HG03571 (cell line): Measurements from ENCODE around the gene URB2.
"Not testable (repeated sequence)": the region's sequence is repeated elsewhere in the genome, so short reads cannot be mapped to it uniquely, and the experiment has no call there.

ENCODE experiments used
- ATAC-seq: cut with Tn5 transposase; IDR thresholded peaks from one replicate; pipeline ENCODE4 v1.9.1; 2021; ENCODE audit not compliant: unreplicated experiment

Gene URB2

DNA sequence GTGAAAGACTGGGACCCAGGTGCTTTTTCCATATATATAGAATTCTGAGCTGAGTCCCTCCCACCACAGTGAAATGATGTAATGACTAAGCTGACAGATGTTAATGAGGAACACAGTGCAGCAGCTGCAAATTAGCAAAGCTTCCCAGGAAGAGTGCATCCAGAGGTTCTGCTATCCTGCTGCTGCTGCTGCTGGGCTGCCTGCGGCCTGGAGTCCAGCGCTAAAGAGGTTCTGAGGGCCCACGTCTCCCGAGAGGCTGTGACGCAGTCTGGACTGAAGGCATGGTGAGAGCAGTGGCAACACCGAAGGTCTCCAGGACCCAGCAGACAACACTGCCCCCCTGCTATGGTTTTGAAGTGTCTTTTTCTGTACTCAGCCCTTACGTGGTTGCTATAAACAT is 63.9 kb downstream of the URB2 start:
- ATAC-seq = no peak

GRCh38 chr1:229690662-229691061 is 64.6 kb downstream of the URB2 start:
- no peak for ATAC-seq

DNA sequence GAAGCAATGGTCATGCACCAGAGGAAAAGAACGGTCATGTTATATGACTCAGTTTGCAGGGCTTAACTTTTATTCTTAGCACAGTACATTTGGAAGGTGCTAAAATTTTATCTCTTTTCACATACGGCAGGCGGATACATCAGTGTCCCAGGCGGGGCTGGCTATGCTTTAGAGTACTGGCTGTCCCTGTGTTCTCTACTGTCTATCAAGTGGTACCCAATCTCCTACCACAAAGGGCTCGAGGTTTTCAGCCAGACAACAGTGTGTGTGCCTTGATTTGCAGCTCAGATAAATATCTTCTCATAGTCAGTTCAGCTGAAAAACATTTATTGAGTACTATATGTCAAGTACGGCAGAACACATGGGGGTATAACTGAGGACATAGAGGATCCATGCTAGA is 65.3 kb downstream of the URB2 start:
- ATAC-seq = no peak

GRCh38 chr1:229693129-229693900 is 67.3 kb downstream of the URB2 start:
- ATAC-seq = no peak

- no peak for ATAC-seq
Measured at GRCh38 chr1:229694053-229694693, 68.1 kb downstream of the URB2 start.

DNA sequence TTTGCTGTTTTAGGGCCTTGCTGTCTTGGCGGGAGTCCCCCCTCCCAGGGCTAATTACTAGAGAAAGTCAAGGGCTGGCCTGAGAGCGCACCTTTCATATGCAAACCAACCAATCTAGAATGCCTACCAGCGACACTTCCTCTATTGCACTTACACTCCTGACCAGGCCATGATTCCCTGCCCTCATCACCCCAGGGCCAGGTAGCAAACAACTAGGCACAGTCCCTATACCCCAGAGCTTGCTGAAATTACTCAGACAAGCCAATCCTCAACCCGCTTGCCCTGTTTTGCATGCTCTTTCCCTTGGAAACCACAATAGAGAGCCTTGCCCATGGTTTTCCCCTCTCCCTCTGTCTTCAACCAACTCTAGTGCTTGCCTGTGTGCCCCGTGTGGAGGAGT is 70.3 kb downstream of the URB2 start:
- ATAC-seq = no peak

GRCh38 chr1:229699613-229700267 is 73.7 kb downstream of the URB2 start:
- no peak for ATAC-seq

DNA sequence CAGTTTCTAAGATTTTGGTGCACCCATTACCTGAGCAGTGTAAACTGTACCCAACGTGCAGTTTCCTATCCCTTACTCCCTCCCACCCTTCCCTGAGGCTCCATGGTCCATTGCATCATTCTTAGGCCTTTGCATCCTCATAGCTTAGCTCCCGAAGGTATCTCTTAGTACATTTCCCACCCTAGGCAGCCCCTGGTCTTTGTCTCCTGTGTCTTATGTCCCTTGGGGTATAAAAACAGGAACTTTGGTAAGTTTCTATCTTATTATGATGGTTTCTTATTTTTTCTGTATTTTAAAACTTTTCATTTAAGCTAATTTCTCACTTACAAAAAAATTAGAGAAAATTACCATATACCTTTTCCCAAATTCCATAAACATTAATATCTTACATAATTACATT is 78.1 kb downstream of the URB2 start:
- no peak for ATAC-seq

GRCh38 chr1:229705152-229705551 is 79.1 kb downstream of the URB2 start:
- ATAC-seq = not testable (repeated sequence)

DNA sequence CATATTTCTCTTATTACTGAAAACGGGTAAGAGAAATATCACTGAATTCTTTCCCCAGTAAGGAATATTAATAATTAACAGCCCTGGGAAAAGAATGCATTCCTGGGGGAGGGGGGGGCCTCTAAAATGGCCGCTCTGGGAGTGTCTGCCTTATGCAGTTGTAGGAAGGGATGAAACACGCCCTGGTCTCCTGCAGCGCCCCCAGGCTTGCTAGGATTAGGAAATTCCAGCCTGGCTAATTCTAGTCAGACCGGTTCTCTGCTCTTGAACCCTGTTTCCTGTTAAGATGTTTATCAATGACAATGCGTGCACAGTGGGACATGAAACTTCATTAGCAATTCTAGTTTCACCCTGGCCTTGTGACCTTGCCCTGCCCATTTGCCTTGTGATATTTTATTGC is 81.1 kb downstream of the URB2 start:
- ATAC-seq = not testable (repeated sequence)

DNA sequence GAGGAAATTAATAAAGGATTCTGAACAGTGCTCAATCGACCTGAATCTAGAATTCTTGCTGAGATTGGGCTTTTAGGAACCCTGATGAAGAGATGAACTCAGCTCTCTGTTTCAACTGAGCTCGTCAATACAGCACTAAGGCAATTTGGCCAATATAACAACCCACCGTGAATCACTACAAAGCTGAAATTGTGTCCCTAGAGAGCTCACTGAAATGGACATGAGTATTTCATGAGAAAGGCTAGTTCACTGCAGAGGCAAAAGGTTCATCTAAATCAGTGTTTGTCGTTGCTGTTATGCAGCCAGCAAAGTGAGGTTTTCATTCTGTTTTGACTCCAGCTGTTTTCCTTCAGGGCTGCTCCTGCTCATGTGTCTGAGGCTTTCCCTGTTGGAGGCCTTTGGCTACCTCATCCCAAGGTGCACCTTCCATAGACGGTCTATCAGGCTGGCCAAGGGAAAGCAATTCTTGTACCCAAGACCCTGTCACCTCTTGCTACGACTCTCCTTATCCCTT is 83.5 kb downstream of the URB2 start:
- no peak for ATAC-seq
